Activated T-cell treated with anti-CD3 and anti-CD28 coated beads for 24 hours (primary cell): ENCODE results near the gene APOL4.
"Not testable (repeated sequence)": the region's sequence is repeated elsewhere in the genome, so short reads cannot be mapped to it uniquely, and the experiment has no call there.

Experiments used
- DNase-seq: peaks from one replicate; pipeline ENCODE4 v3.0.0-alpha.2; 2020; ENCODE audit warnings: low read depth

APOL4 gene

GRCh38 chr22:36231051-36231450 is 29.4 kb upstream of the APOL4 start:
- not testable (repeated sequence) for DNase-seq

- not testable (repeated sequence) for DNase-seq
Measured at GRCh38 chr22:36229649-36230048, 28.0 kb upstream of the APOL4 start.

- DNase-seq, result no peak
Measured at GRCh38 chr22:36228944-36229343, 27.3 kb upstream of the APOL4 start.

GRCh38 chr22:36228369-36228768 is 26.8 kb upstream of the APOL4 start:
- not testable (repeated sequence) for DNase-seq

- DNase-seq, result no peak
Measured at GRCh38 chr22:36227806-36228205, 26.2 kb upstream of the APOL4 start.

- no peak for DNase-seq
Measured at GRCh38 chr22:36227396-36227795, 25.8 kb upstream of the APOL4 start.

- no peak for DNase-seq
Measured at GRCh38 chr22:36226189-36226588, 24.6 kb upstream of the APOL4 start.

- DNase-seq, result no peak
Measured at GRCh38 chr22:36225333-36225922, 23.8 kb upstream of the APOL4 start.

- no peak for DNase-seq
Measured at GRCh38 chr22:36224245-36224644, 22.6 kb upstream of the APOL4 start.

- DNase-seq, result no peak
Measured at GRCh38 chr22:36223504-36223903, 21.9 kb upstream of the APOL4 start.

GRCh38 chr22:36222887-36223450 is 21.4 kb upstream of the APOL4 start:
- DNase-seq, result no peak

- no peak for DNase-seq
Measured at GRCh38 chr22:36221799-36222751, 20.5 kb upstream of the APOL4 start.

- DNase-seq, result no peak
Measured at GRCh38 chr22:36220451-36220921, 18.9 kb upstream of the APOL4 start.

GRCh38 chr22:36218648-36219193 is 17.1 kb upstream of the APOL4 start:
- no peak for DNase-seq

- no peak for DNase-seq
Measured at GRCh38 chr22:36215981-36216380, 14.4 kb upstream of the APOL4 start.

- no peak for DNase-seq
Measured at GRCh38 chr22:36213586-36213985, 12.0 kb upstream of the APOL4 start.

- no peak for DNase-seq
Measured at GRCh38 chr22:36212901-36213300, 11.3 kb upstream of the APOL4 start.

- DNase-seq, result no peak
Measured at GRCh38 chr22:36211237-36211861, 9.7 kb upstream of the APOL4 start.

- DNase-seq, result no peak
Measured at GRCh38 chr22:36210224-36210623, 8.6 kb upstream of the APOL4 start.

GRCh38 chr22:36209488-36209908 is 7.9 kb upstream of the APOL4 start:
- DNase-seq, result not testable (repeated sequence)

- no peak for DNase-seq
Measured at GRCh38 chr22:36208914-36209313, 7.3 kb upstream of the APOL4 start.

- DNase-seq, result no peak
Measured at GRCh38 chr22:36208162-36208765, 6.7 kb upstream of the APOL4 start.
